ENCODE data around the gene CADPS2. TPM values are rescaled to one million over a fixed set of nuclear protein-coding genes. Genes with fewer than 3 reads are reported as not detected.

Gene CADPS2
- total and polyA plus RNA-seq, 2 donors (not counting 3 experiments of a cell fraction or from before 2014, with no cell fraction given): 9.5 to 22.6 TPM

DNA sequence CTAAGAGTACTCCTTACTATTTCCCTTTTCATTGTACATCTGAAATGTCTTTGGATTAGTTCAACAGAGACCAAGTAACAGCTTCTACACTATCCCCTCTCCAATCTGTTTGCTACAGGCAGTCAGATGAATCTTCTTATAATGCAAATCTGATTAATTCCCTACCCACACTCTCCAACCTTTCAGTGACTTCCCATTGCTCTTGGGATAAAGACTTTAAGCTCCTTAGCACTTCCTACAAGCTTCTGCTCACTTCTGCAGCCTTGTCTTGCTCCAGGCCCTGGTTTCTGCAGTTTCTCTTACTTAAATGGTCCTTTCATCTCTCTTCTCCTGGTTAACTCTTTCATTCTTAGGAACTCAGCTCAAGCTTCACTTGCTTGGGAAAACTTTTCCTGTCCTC lies 516.5 kb downstream of the CADPS2 start:
- H3K9ac ChIP-seq (replicated peaks; ENCODE audit: extremely low read depth, insufficient read depth, low read length): no peak overlapping the region
- H3K27ac ChIP-seq (ENCODE audit: insufficient read depth, low read depth, low read length): no peak overlapping the region
- no peaks in the 10 kb centered on the region for H3K79me2 ChIP-seq (ENCODE audit: control insufficient read depth, insufficient read depth, low read length)
- ChIA-PET POLR2A (no interaction called here), CTCF (no interaction called here)
- DNase-seq (ENCODE audit: low read depth, low spot score): no peak
- no peak for FAIRE-seq
- no peak overlapping the region for H3K4me2 ChIP-seq (ENCODE audit: insufficient read depth, low read length)
- peaks cover 3% of the 10 kb centered on the region for H3K4me1 ChIP-seq (ENCODE audit: control insufficient read depth, extremely low read depth, insufficient read depth, low read length)
- dilution Hi-C loops (cut with MboI; ENCODE audit: extremely low pct_ligation_motif_present, low sequenced_read_pairs): no loop called here
- H3K36me3 ChIP-seq (ENCODE audit: control insufficient read depth in 2 of 2, extremely low read depth in 1 of 2, insufficient read depth in 2 of 2, low read length in 2 of 2): no peaks in the 10 kb centered on the region
- H3K9me1 ChIP-seq (replicated peaks; ENCODE audit: control insufficient read depth, extremely low read depth, insufficient read depth, low read length): no peaks in the 10 kb centered on the region
- no peaks in the 10 kb centered on the region for H4K20me1 ChIP-seq (replicated peaks; ENCODE audit: control insufficient read depth, extremely low read depth, insufficient read depth, low read length)
- H2AFZ ChIP-seq (ENCODE audit: low read depth, low read length): no peak overlapping the region
- no peaks in the 10 kb centered on the region for H3K27me3 ChIP-seq (ENCODE audit: control insufficient read depth in 2 of 2, insufficient read depth in 2 of 2, low read length in 2 of 2)
- no TSS peak for BruUV-seq (replicated peaks)
- H3K9me3 ChIP-seq (replicated peaks; ENCODE audit: control insufficient read depth, insufficient read depth, low read length): no peaks in the 10 kb centered on the region
- no peak overlapping the region for H3K4me3 ChIP-seq (replicated peaks in 1 of 3; ENCODE audit: insufficient read depth in 1 of 3, low read depth in 1 of 3, low read length in 3 of 3)
- TF ChIP-seq JUN (IDR thresholded peaks at IDR 0.05; ENCODE audit: borderline replicate concordance, insufficient read depth, insufficient read length, low read depth): no peak
- no peak for TF ChIP-seq MYC (IDR thresholded peaks at IDR 0.05; ENCODE audit: low read depth, low read length)
- no peak for TF ChIP-seq FOS (IDR thresholded peaks at IDR 0.05; ENCODE audit: borderline replicate concordance, insufficient read depth, low read length)
- no peak for TF ChIP-seq GATA2 (IDR thresholded peaks at IDR 0.05; ENCODE audit: insufficient read depth, insufficient read length, low read depth, low read length)
- TF ChIP-seq POLR2A (IDR thresholded peaks at IDR 0.05; ENCODE audit: low read depth, low read length): no peak
- TF ChIP-seq EZH2 (IDR thresholded peaks at IDR 0.05; ENCODE audit: borderline replicate concordance, low read depth, low read length, severe bottlenecking): no peak
- no peak for TF ChIP-seq CTCF (IDR thresholded peaks at IDR 0.05; ENCODE audit: extremely low read depth in 1 of 2, insufficient read depth in 1 of 2, low read depth in 1 of 2, low read length in 2 of 2)
- TF ChIP-seq POLR2AphosphoS5 (IDR thresholded peaks at IDR 0.05; ENCODE audit: insufficient read depth, low read depth, low read length): no peak
- TF ChIP-seq MAX (IDR thresholded peaks at IDR 0.05; ENCODE audit: insufficient read depth, insufficient read length): no peak
- intact Hi-C loops (cut with micrococcal nuclease): no loop called here
